B cell (primary cell): ENCODE data around the gene SEPSECS.
"Not testable (repeated sequence)": the region's sequence is repeated elsewhere in the genome, so short reads cannot be mapped to it uniquely, and the experiment has no call there.

ENCODE experiments used
- EZH2 ChIP-seq: IDR thresholded peaks from 2 replicates; pipeline ENCODE4 v1.6.1; 2012; ENCODE audit warnings: borderline replicate concordance, low read depth, mild to moderate bottlenecking, moderate library complexity, low read length; ENCODE audit not compliant: insufficient read depth, poor library complexity, severe bottlenecking
- TF ChIP-seq, protein P1 (sequence below): fragments of 200-600 bp; IDR thresholded peaks from one replicate; pipeline ENCODE4 v1.8.0; 2022; ENCODE audit warnings: antibody characterized with exemption, mild to moderate bottlenecking

DNA sequence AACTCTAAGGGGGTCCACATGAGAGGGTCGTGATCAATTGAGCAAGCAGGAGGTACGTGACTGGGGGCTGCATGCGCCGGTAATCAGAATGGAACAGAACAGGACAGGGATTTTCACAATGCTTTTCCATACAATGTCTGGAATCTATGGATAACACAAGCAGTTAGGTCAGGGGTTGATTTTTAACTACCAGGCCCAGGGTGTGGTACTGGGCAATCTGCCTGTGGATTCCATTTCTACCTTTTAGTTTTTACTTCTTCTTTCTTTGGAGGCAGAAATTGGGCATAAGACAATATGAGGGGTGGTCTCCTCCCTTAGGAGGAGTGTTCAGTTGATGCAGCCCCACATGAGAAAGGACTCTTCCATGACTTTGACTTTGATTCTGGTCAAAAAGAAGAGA is 76.8 kb downstream of the SEPSECS start:
- TF ChIP-seq, protein P1, sequence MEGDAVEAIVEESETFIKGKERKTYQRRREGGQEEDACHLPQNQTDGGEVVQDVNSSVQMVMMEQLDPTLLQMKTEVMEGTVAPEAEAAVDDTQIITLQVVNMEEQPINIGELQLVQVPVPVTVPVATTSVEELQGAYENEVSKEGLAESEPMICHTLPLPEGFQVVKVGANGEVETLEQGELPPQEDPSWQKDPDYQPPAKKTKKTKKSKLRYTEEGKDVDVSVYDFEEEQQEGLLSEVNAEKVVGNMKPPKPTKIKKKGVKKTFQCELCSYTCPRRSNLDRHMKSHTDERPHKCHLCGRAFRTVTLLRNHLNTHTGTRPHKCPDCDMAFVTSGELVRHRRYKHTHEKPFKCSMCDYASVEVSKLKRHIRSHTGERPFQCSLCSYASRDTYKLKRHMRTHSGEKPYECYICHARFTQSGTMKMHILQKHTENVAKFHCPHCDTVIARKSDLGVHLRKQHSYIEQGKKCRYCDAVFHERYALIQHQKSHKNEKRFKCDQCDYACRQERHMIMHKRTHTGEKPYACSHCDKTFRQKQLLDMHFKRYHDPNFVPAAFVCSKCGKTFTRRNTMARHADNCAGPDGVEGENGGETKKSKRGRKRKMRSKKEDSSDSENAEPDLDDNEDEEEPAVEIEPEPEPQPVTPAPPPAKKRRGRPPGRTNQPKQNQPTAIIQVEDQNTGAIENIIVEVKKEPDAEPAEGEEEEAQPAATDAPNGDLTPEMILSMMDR, result not testable (repeated sequence)
- TF ChIP-seq EZH2, result not testable (repeated sequence)
